Measurements from ENCODE around the gene SNRPD1.

- TF ChIP-seq, protein P1, sequence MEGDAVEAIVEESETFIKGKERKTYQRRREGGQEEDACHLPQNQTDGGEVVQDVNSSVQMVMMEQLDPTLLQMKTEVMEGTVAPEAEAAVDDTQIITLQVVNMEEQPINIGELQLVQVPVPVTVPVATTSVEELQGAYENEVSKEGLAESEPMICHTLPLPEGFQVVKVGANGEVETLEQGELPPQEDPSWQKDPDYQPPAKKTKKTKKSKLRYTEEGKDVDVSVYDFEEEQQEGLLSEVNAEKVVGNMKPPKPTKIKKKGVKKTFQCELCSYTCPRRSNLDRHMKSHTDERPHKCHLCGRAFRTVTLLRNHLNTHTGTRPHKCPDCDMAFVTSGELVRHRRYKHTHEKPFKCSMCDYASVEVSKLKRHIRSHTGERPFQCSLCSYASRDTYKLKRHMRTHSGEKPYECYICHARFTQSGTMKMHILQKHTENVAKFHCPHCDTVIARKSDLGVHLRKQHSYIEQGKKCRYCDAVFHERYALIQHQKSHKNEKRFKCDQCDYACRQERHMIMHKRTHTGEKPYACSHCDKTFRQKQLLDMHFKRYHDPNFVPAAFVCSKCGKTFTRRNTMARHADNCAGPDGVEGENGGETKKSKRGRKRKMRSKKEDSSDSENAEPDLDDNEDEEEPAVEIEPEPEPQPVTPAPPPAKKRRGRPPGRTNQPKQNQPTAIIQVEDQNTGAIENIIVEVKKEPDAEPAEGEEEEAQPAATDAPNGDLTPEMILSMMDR (IDR thresholded peaks at IDR 0.05): no peak
- no peak for TF ChIP-seq POLR2A (IDR thresholded peaks at IDR 0.05)
Measured at GRCh38 chr18:21650311-21650710, 38.2 kb downstream of the SNRPD1 start.
